GM12891 (cell line): ENCODE data around the gene SLC22A23.

Source experiments
- POLR2A ChIP-seq: IDR thresholded peaks from 2 replicates; pipeline ENCODE4 v1.6.1; 2011; ENCODE audit warnings: low read depth, low read length, control low read depth
- POLR2AphosphoS5 ChIP-seq: IDR thresholded peaks from 2 replicates; pipeline ENCODE4 v1.6.1; 2011; ENCODE audit warnings: low read depth, low read length, control low read depth
- POU2F2 ChIP-seq: IDR thresholded peaks from 2 replicates; pipeline ENCODE4 v1.6.1; 2011; ENCODE audit warnings: low read depth, mild to moderate bottlenecking, control low read depth, low read length, moderate library complexity
- SPI1 ChIP-seq: IDR thresholded peaks from 2 replicates; pipeline ENCODE4 v1.6.1; 2011; ENCODE audit warnings: low read depth, low read length, control low read depth
- TAF1 ChIP-seq: IDR thresholded peaks from 2 replicates; pipeline ENCODE4 v1.6.1; 2011; ENCODE audit warnings: low read depth, low read length, control low read depth

GRCh38 chr6:3268680-3269079 lies 188.2 kb downstream of the SLC22A23 start:
- no peak for TF ChIP-seq POLR2AphosphoS5
- no peak for TF ChIP-seq POLR2A
- TF ChIP-seq TAF1 = no peak
- no peak for TF ChIP-seq POU2F2
- no peak for TF ChIP-seq SPI1
